Gastroesophageal sphincter (tissue), 3 donors: ENCODE measurements around the gene ANXA2.

ENCODE experiments used
- CTCF ChIP-seq, 4 experiments: fragments of 200-600 bp in 2 of 4; fragments of 450-650 bp in 2 of 4; sonication (generic) in 1 of 4; IDR thresholded peaks; one replicate each; pipeline ENCODE4 v1.5.1; 2017 to 2019; ENCODE audit warnings: antibody characterized with exemption in 4 of 4, mild to moderate bottlenecking in 2 of 4, moderate library complexity in 2 of 4
- POLR2AphosphoS5 ChIP-seq: sonication (generic); formaldehyde crosslinking; IDR thresholded peaks from one replicate; pipeline ENCODE4 v1.6.1; 2017; ENCODE audit warnings: antibody characterized with exemption

GRCh38 chr15:60390231-60390630 is 7.6 kb downstream of the ANXA2 start:
- no peak for TF ChIP-seq CTCF (IDR thresholded peaks at IDR 0.05)
- TF ChIP-seq POLR2AphosphoS5 = no peak
